GM23338 (cell line): Measurements from ENCODE around the gene SLC9A1. TPM values are rescaled to one million over a fixed set of nuclear protein-coding genes. Genes with fewer than 3 reads are reported as not detected.

Source experiments
- ATAC-seq: fragments of 200-7000 bp; cut with Tn5 transposase; 3 replicates; pipeline ENCODE4 v1.9.1; 2020
- DNase-seq: peaks from one replicate; pipeline ENCODE4 v3.0.0-alpha.2; 2015; ENCODE audit warnings: low spot score
- H2AFZ ChIP-seq: fragments of 200-600 bp; sonication (generic); 2 replicates; pipeline ENCODE4 v1.8.0; 2016; ENCODE audit warnings: antibody characterized with exemption, mild to moderate bottlenecking, moderate library complexity
- H3F3A ChIP-seq: fragments of 200-600 bp; sonication (generic); replicated peaks from 2 replicates; pipeline ENCODE4 v1.8.0; 2017; ENCODE audit warnings: antibody characterized with exemption, mixed run types, low read depth
- H3K27ac ChIP-seq: fragments of 200-600 bp; sonication (generic); 2 replicates; pipeline ENCODE4 v1.6.1; 2016; ENCODE audit warnings: low read depth
- H3K27me3 ChIP-seq: fragments of 200-600 bp; sonication (generic); 2 replicates; pipeline ENCODE4 v1.8.0; 2016; ENCODE audit warnings: mild to moderate bottlenecking, mixed run types, moderate library complexity; ENCODE audit not compliant: insufficient read depth
- H3K36me3 ChIP-seq: fragments of 200-600 bp; sonication (generic); 2 replicates; pipeline ENCODE4 v1.8.0; 2016; ENCODE audit warnings: mild to moderate bottlenecking; ENCODE audit not compliant: insufficient read depth
- H3K4me1 ChIP-seq: fragments of 200-600 bp; sonication (generic); 2 replicates; pipeline ENCODE4 v1.8.0; 2016; ENCODE audit warnings: mild to moderate bottlenecking, moderate library complexity; ENCODE audit not compliant: insufficient read depth
- H3K4me2 ChIP-seq: fragments of 200-600 bp; sonication (generic); 2 replicates; pipeline ENCODE4 v1.7.1; 2017; ENCODE audit warnings: mixed run types
- H3K4me3 ChIP-seq: fragments of 200-600 bp; sonication (generic); 2 replicates; pipeline ENCODE4 v1.6.1; 2016; ENCODE audit warnings: mixed run types
- H3K79me2 ChIP-seq: fragments of 200-600 bp; sonication (generic); replicated peaks from 2 replicates; pipeline ENCODE4 v1.8.0; 2017; ENCODE audit warnings: mild to moderate bottlenecking; ENCODE audit not compliant: insufficient read depth
- H3K9me2 ChIP-seq: fragments of 200-600 bp; sonication (generic); 2 replicates; pipeline ENCODE4 v1.8.0; 2017; ENCODE audit not compliant: insufficient read depth
- H4K20me1 ChIP-seq: fragments of 200-600 bp; sonication (generic); replicated peaks from 2 replicates; pipeline ENCODE4 v1.8.0; 2017; ENCODE audit warnings: mild to moderate bottlenecking; ENCODE audit not compliant: insufficient read depth
- H3K27ac Mint-ChIP-seq: 2 replicates; pipeline ENCODE4 v1.8.0; 2020; ENCODE audit warnings: inconsistent platforms, mild to moderate bottlenecking, moderate library complexity, mixed read lengths
- H3K27me3 Mint-ChIP-seq: 3 replicates; pipeline ENCODE4 v1.8.0; 2022; ENCODE audit warnings: low read depth, mild to moderate bottlenecking, moderate library complexity, mixed read lengths, inconsistent platforms; ENCODE audit not compliant: insufficient read depth, poor library complexity
- H3K36me3 Mint-ChIP-seq: 3 replicates; pipeline ENCODE4 v1.8.0; 2021; ENCODE audit warnings: low read depth, mild to moderate bottlenecking, inconsistent platforms, moderate library complexity, mixed read lengths
- H3K4me1 Mint-ChIP-seq: 3 replicates; pipeline ENCODE4 v1.8.0; 2020; ENCODE audit warnings: mild to moderate bottlenecking, inconsistent platforms, mixed read lengths
- H3K4me3 Mint-ChIP-seq: 3 replicates; pipeline ENCODE4 v1.8.0; 2021; ENCODE audit warnings: moderate library complexity, mild to moderate bottlenecking, inconsistent platforms, mixed read lengths
- H3K9me3 Mint-ChIP-seq: 3 replicates; pipeline ENCODE4 v1.8.0; 2020; ENCODE audit warnings: moderate library complexity, mild to moderate bottlenecking, inconsistent platforms, mixed read lengths
- CREB1 ChIP-seq: fragments of 250-450 bp; sonication (Bioruptor Pico); IDR thresholded peaks from 2 replicates; pipeline ENCODE4 v1.5.0; 2020; ENCODE audit warnings: low read depth, mild to moderate bottlenecking, moderate library complexity
- CTCF ChIP-seq, 2 experiments: fragments of 200-600 bp in 1 of 2; sonication (generic) in 1 of 2; conservative IDR thresholded peaks; 2 replicates each; pipeline versions ENCODE4 v1.5.1 to v1.6.1; 2016 to 2017; ENCODE audit warnings: antibody characterized with exemption in 2 of 2, low read depth in 2 of 2, mild to moderate bottlenecking in 2 of 2, moderate library complexity in 1 of 2
- EZH2 ChIP-seq: fragments of 200-600 bp; sonication (generic); IDR thresholded peaks from one replicate; pipeline ENCODE4 v1.8.0; 2017; ENCODE audit warnings: antibody characterized with exemption, mild to moderate bottlenecking, low read depth; ENCODE audit not compliant: unreplicated experiment
- EZH2phosphoT487 ChIP-seq: fragments of 200-600 bp; sonication (generic); IDR thresholded peaks from one replicate; pipeline ENCODE4 v1.8.1; 2018; ENCODE audit warnings: antibody characterized with exemption; ENCODE audit not compliant: unreplicated experiment
- JUNB ChIP-seq: IDR thresholded peaks from one replicate; pipeline ENCODE4 v1.6.1; 2016; ENCODE audit warnings: antibody characterized with exemption; ENCODE audit not compliant: unreplicated experiment
- NANOG ChIP-seq: IDR thresholded peaks from 2 replicates; pipeline ENCODE4 v1.6.1; 2016; ENCODE audit warnings: antibody characterized with exemption, borderline replicate concordance
- POLR2AphosphoS5 ChIP-seq: IDR thresholded peaks from 2 replicates; pipeline ENCODE4 v1.6.1; 2016; ENCODE audit warnings: antibody characterized with exemption, low read depth
- REST ChIP-seq: IDR thresholded peaks from one replicate; pipeline ENCODE4 v1.6.1; 2018; ENCODE audit warnings: antibody characterized with exemption; ENCODE audit not compliant: unreplicated experiment
- STAT1 ChIP-seq: IDR thresholded peaks from one replicate; pipeline ENCODE4 v1.6.1; 2016; ENCODE audit warnings: antibody characterized with exemption; ENCODE audit not compliant: unreplicated experiment
- ZNF114 ChIP-seq: fragments of 250-450 bp; sonication (Bioruptor Pico); IDR thresholded peaks from 2 replicates; pipeline ENCODE4 v1.5.0; 2020; ENCODE audit warnings: mild to moderate bottlenecking, moderate library complexity
- ZNF331 ChIP-seq: fragments of 250-450 bp; sonication (Bioruptor Pico); IDR thresholded peaks from 2 replicates; pipeline ENCODE4 v1.5.0; 2020; ENCODE audit warnings: low read depth, mild to moderate bottlenecking, moderate library complexity
- polyA plus RNA-seq: library from polyadenylated mRNA; unstranded; fragments of >200 nt; fragmentation: Nextera tagmentation; extraction: Ambion mirVana; gene quantifications from 2 replicates; pipeline ENCODE4 v1.2.1, GENCODE V29; 2016
- total RNA-seq: library from RNA; depleted of rRNA; stranded (reverse); fragments of >200 nt; shearing (Covaris generic); gene quantifications from 2 replicates; pipeline ENCODE4 v1.2.3, GENCODE V29; 2014
- TF ChIP-seq, protein P1 (sequence below): fragments of 250-450 bp; sonication (Bioruptor Pico); IDR thresholded peaks from 2 replicates; pipeline ENCODE4 v1.5.0; 2020; ENCODE audit warnings: mild to moderate bottlenecking, moderate library complexity
- TF ChIP-seq, protein P2 (sequence below): IDR thresholded peaks from 2 replicates; pipeline ENCODE4 v1.6.1; 2016; ENCODE audit warnings: antibody characterized with exemption

SLC9A1 gene
- total and polyA plus RNA-seq, 2 experiments from 2014 or later = 10.4 to 22.3 TPM

DNA sequence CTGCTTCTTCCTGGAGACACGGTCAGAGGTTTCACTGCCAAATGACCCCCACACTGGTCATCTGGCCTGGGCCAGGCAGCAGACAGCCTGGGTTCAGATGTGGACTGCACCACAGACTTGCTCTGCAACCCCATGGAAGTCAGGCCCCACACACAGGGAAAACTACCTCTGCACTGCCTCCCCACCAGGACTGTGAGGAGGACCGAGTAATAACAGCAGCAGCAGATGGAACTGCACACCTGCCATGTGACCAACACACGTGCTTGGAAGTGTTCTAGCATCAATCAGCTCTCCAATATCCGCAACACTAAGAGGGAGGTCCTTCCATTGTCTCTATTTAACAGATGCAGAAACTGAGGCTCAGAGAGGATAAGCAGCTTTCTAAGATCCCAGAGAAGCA is 51.4 kb downstream of the SLC9A1 start:
- Mint-ChIP-seq H3K27ac (no peak overlapping the region), H3K9me3 (no peaks in the 10 kb centered on the region; the same call in 2 of the 3 replicates), H3K27me3 (peaks cover 10% of the 10 kb centered on the region), H3K36me3 (peaks cover 8% of the 10 kb centered on the region; the same call in 2 of the 3 replicates), H3K4me3 (no peak overlapping the region), H3K4me1 (peaks cover 33% of the 10 kb centered on the region)
- no peaks in the 10 kb centered on the region for H3K79me2 ChIP-seq
- no peak overlapping the region for H3K4me3 ChIP-seq
- no peaks in the 10 kb centered on the region for H4K20me1 ChIP-seq
- H3K4me1 ChIP-seq = peaks cover 18% of the 10 kb centered on the region
- ATAC-seq (no peak), DNase-seq (no peak)
- H3K27ac ChIP-seq = no peak overlapping the region
- no peaks in the 10 kb centered on the region for H3K9me2 ChIP-seq
- no peak overlapping the region for H3K4me2 ChIP-seq
- H3F3A ChIP-seq = no peaks in the 10 kb centered on the region
- no peaks in the 10 kb centered on the region for H3K27me3 ChIP-seq
- no peaks in the 10 kb centered on the region for H3K36me3 ChIP-seq
- TF ChIP-seq REST = no peak
- TF ChIP-seq CREB1 (CRISPR knock-in tag) = no peak
- TF ChIP-seq, protein P1, sequence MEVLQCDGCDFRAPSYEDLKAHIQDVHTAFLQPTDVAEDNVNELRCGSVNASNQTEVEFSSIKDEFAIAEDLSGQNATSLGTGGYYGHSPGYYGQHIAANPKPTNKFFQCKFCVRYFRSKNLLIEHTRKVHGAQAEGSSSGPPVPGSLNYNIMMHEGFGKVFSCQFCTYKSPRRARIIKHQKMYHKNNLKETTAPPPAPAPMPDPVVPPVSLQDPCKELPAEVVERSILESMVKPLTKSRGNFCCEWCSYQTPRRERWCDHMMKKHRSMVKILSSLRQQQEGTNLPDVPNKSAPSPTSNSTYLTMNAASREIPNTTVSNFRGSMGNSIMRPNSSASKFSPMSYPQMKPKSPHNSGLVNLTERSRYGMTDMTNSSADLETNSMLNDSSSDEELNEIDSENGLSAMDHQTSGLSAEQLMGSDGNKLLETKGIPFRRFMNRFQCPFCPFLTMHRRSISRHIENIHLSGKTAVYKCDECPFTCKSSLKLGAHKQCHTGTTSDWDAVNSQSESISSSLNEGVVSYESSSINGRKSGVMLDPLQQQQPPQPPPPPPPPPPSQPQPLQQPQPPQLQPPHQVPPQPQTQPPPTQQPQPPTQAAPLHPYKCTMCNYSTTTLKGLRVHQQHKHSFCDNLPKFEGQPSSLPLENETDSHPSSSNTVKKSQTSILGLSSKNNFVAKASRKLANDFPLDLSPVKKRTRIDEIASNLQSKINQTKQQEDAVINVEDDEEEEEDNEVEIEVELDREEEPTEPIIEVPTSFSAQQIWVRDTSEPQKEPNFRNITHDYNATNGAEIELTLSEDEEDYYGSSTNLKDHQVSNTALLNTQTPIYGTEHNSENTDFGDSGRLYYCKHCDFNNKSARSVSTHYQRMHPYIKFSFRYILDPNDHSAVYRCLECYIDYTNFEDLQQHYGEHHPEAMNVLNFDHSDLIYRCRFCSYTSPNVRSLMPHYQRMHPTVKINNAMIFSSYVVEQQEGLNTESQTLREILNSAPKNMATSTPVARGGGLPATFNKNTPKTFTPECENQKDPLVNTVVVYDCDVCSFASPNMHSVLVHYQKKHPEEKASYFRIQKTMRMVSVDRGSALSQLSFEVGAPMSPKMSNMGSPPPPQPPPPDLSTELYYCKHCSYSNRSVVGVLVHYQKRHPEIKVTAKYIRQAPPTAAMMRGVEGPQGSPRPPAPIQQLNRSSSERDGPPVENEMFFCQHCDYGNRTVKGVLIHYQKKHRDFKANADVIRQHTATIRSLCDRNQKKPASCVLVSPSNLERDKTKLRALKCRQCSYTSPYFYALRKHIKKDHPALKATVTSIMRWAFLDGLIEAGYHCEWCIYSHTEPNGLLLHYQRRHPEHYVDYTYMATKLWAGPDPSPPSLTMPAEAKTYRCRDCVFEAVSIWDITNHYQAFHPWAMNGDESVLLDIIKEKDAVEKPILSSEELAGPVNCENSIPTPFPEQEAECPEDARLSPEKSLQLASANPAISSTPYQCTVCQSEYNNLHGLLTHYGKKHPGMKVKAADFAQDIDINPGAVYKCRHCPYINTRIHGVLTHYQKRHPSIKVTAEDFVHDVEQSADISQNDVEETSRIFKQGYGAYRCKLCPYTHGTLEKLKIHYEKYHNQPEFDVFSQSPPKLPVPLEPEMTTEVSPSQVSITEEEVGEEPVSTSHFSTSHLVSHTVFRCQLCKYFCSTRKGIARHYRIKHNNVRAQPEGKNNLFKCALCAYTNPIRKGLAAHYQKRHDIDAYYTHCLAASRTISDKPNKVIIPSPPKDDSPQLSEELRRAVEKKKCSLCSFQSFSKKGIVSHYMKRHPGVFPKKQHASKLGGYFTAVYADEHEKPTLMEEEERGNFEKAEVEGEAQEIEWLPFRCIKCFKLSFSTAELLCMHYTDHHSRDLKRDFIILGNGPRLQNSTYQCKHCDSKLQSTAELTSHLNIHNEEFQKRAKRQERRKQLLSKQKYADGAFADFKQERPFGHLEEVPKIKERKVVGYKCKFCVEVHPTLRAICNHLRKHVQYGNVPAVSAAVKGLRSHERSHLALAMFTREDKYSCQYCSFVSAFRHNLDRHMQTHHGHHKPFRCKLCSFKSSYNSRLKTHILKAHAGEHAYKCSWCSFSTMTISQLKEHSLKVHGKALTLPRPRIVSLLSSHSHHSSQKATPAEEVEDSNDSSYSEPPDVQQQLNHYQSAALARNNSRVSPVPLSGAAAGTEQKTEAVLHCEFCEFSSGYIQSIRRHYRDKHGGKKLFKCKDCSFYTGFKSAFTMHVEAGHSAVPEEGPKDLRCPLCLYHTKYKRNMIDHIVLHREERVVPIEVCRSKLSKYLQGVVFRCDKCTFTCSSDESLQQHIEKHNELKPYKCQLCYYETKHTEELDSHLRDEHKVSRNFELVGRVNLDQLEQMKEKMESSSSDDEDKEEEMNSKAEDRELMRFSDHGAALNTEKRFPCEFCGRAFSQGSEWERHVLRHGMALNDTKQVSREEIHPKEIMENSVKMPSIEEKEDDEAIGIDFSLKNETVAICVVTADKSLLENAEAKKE = no peak
- no peak for TF ChIP-seq EZH2
- TF ChIP-seq STAT1 = no peak
- no peak for TF ChIP-seq POLR2AphosphoS5
- TF ChIP-seq ZNF331 = no peak
- no peak for TF ChIP-seq EZH2phosphoT487
- TF ChIP-seq, protein P2, sequence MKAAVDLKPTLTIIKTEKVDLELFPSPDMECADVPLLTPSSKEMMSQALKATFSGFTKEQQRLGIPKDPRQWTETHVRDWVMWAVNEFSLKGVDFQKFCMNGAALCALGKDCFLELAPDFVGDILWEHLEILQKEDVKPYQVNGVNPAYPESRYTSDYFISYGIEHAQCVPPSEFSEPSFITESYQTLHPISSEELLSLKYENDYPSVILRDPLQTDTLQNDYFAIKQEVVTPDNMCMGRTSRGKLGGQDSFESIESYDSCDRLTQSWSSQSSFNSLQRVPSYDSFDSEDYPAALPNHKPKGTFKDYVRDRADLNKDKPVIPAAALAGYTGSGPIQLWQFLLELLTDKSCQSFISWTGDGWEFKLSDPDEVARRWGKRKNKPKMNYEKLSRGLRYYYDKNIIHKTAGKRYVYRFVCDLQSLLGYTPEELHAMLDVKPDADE = no peak
- TF ChIP-seq NANOG = no peak
- no peak for TF ChIP-seq JUNB
- TF ChIP-seq CTCF (conservative IDR thresholded peaks at IDR 0.05; ENCODE audit: low read depth in 2 of 2) = no peak
- no peak for TF ChIP-seq ZNF114 (CRISPR knock-in tag)
- H2AFZ ChIP-seq = no peak overlapping the region
